ENCODE data around the gene UVRAG. TPM values are rescaled to one million over a fixed set of nuclear protein-coding genes. Genes with fewer than 3 reads are reported as not detected.

Gene UVRAG
- total RNA-seq, 3 donors from 2014 or later (not counting 1 experiment from before 2014, with no cell fraction given): 39.9 to 52.5 (median 41.4) TPM

- Histone ChIP-seq H3K9me3 (ENCODE audit: control insufficient read depth, insufficient read depth, low read length) (no peaks in the 10 kb centered on the region), H3K27me3 (ENCODE audit: control insufficient read depth, insufficient read depth, low read length) (no peaks in the 10 kb centered on the region), H3K4me1 (ENCODE audit: control insufficient read depth, insufficient read depth, low read length) (peaks cover under 1% of the 10 kb centered on the region), H3K36me3 (ENCODE audit: control insufficient read depth, insufficient read depth, low read length) (no peaks in the 10 kb centered on the region), H3K4me3 (ENCODE audit: low read length) (no peak overlapping the region), H3K27ac (ENCODE audit: low read length) (no peak overlapping the region)
- WGBS (ENCODE audit: insufficient coverage): 94% methylated on average over 2 of the region's 2 CpGs
- Mint-ChIP-seq H3K4me1 (no peaks in the 10 kb centered on the region), H3K9me3 (no peaks in the 10 kb centered on the region), H3K4me3 (no peak overlapping the region), H3K27me3 (ENCODE audit: low read depth in 2 of 2) (no peaks in the 10 kb centered on the region), H3K27ac (no peak overlapping the region), H3K36me3 (no peaks in the 10 kb centered on the region)
- DNase-seq: no peak
- intact Hi-C loops (cut with micrococcal nuclease): no loop called here
- TF ChIP-seq CTCF (IDR thresholded peaks at IDR 0.05): no peak
- ATAC-seq: no peak
These were observed 18.9 kb upstream of the UVRAG start for GRCh38 chr11:75796091-75796435.

- Histone ChIP-seq H3K4me1 (ENCODE audit: control insufficient read depth, insufficient read depth, low read length) (peaks cover 11% of the 10 kb centered on the region), H3K36me3 (ENCODE audit: control insufficient read depth, insufficient read depth, low read length) (no peaks in the 10 kb centered on the region), H3K9me3 (ENCODE audit: control insufficient read depth, insufficient read depth, low read length) (no peaks in the 10 kb centered on the region), H3K27ac (ENCODE audit: low read length) (no peak overlapping the region), H3K4me3 (ENCODE audit: low read length) (no peak overlapping the region), H3K27me3 (ENCODE audit: control insufficient read depth, insufficient read depth, low read length) (no peaks in the 10 kb centered on the region)
- DNase-seq (no peak), ATAC-seq (no peak)
- Mint-ChIP-seq H3K4me1 (no peaks in the 10 kb centered on the region), H3K36me3 (no peaks in the 10 kb centered on the region), H3K4me3 (no peak overlapping the region), H3K9me3 (no peaks in the 10 kb centered on the region), H3K27me3 (ENCODE audit: low read depth in 2 of 2) (no peaks in the 10 kb centered on the region), H3K27ac (no peak overlapping the region)
- intact Hi-C loops (cut with micrococcal nuclease): no loop called here
- no peak for TF ChIP-seq CTCF (IDR thresholded peaks at IDR 0.05)
- 89% methylated on average over 7 of the region's 8 CpGs for WGBS (ENCODE audit: insufficient coverage)
These were observed 17.9 kb upstream of the UVRAG start for GRCh38 chr11:75797116-75797515.

- no peak overlapping the region for H3K4me3 ChIP-seq (ENCODE audit: low read length)
- TF ChIP-seq CTCF (IDR thresholded peaks at IDR 0.05): no peak
- Mint-ChIP-seq H3K27ac (no peak overlapping the region), H3K4me3 (no peak overlapping the region), H3K36me3 (no peaks in the 10 kb centered on the region), H3K9me3 (no peaks in the 10 kb centered on the region), H3K4me1 (no peaks in the 10 kb centered on the region), H3K27me3 (ENCODE audit: low read depth in 2 of 2) (no peaks in the 10 kb centered on the region)
- no peak overlapping the region for H3K27ac ChIP-seq (ENCODE audit: low read length)
- H3K4me1 ChIP-seq (ENCODE audit: control insufficient read depth, insufficient read depth, low read length): peaks cover 16% of the 10 kb centered on the region
- 100% methylated on average over 1 of the region's 1 CpG for WGBS (ENCODE audit: insufficient coverage)
- H3K9me3 ChIP-seq (ENCODE audit: control insufficient read depth, insufficient read depth, low read length): no peaks in the 10 kb centered on the region
- H3K36me3 ChIP-seq (ENCODE audit: control insufficient read depth, insufficient read depth, low read length): no peaks in the 10 kb centered on the region
- ATAC-seq (no peak), DNase-seq (no peak)
- no peaks in the 10 kb centered on the region for H3K27me3 ChIP-seq (ENCODE audit: control insufficient read depth, insufficient read depth, low read length)
- intact Hi-C loops (cut with micrococcal nuclease): no loop called here
These were observed 17.2 kb upstream of the UVRAG start for GRCh38 chr11:75797792-75798191.

GRCh38 chr11:75800136-75800675 lies 14.8 kb upstream of the UVRAG start:
- Mint-ChIP-seq H3K36me3 (no peaks in the 10 kb centered on the region), H3K9me3 (no peaks in the 10 kb centered on the region), H3K27ac (no peak overlapping the region), H3K27me3 (ENCODE audit: low read depth in 2 of 2) (no peaks in the 10 kb centered on the region), H3K4me3 (no peak overlapping the region), H3K4me1 (no peaks in the 10 kb centered on the region)
- Histone ChIP-seq H3K27ac (ENCODE audit: low read length) (no peak overlapping the region), H3K4me1 (ENCODE audit: control insufficient read depth, insufficient read depth, low read length) (peaks cover 20% of the 10 kb centered on the region), H3K27me3 (ENCODE audit: control insufficient read depth, insufficient read depth, low read length) (no peaks in the 10 kb centered on the region), H3K4me3 (ENCODE audit: low read length) (no peak overlapping the region), H3K9me3 (ENCODE audit: control insufficient read depth, insufficient read depth, low read length) (no peaks in the 10 kb centered on the region), H3K36me3 (ENCODE audit: control insufficient read depth, insufficient read depth, low read length) (no peaks in the 10 kb centered on the region)
- intact Hi-C loops (cut with micrococcal nuclease): no loop called here
- ATAC-seq (no peak), DNase-seq (no peak)
- 95% methylated on average over 8 of the region's 8 CpGs for WGBS (ENCODE audit: insufficient coverage)
- TF ChIP-seq CTCF (IDR thresholded peaks at IDR 0.05): no peak

Data from natural killer cell (primary cell).